Kidney (tissue), 14 donors: Measurements from ENCODE around the gene DLX1. TPM values are rescaled to one million over a fixed set of nuclear protein-coding genes. Genes with fewer than 3 reads are reported as not detected.
A peak's percentile ranks its signal among the peaks of the same experiment; 100 is the strongest.

Experiments used
- DNase-seq, 5 donors: peaks; one replicate each; pipeline ENCODE4 v3.0.0-alpha.2; 2013 to 2020
- FAIRE-seq: peaks from 2 replicates; lab custom pipeline; 2012; peaks lifted over from hg19 to GRCh38; lab: Jason Lieb, UNC
- H3K27ac ChIP-seq, 2 donors: one replicate each; pipeline ENCODE4 v1.7.0; 2013; ENCODE audit warnings: low read depth in 2 of 2, low read length in 2 of 2, inconsistent platforms in 1 of 2
- H3K27me3 ChIP-seq: one replicate; pipeline ENCODE4 v1.7.1; 2013; ENCODE audit warnings: low read length, inconsistent platforms; ENCODE audit not compliant: control insufficient read depth, insufficient read depth
- H3K36me3 ChIP-seq, 3 donors: one replicate each; pipeline versions ENCODE4 v1.7.0 to v1.7.1; 2013; ENCODE audit warnings: low read length in 3 of 3, control low read depth in 1 of 3, inconsistent platforms in 1 of 3; ENCODE audit not compliant: insufficient read depth in 3 of 3, control insufficient read depth in 2 of 3
- H3K4me1 ChIP-seq, 3 donors: one replicate each; pipeline versions ENCODE4 v1.7.0 to v1.7.1; 2013; ENCODE audit warnings: low read length in 3 of 3, inconsistent platforms in 1 of 3, low read depth in 1 of 3; ENCODE audit not compliant: control insufficient read depth in 2 of 3, insufficient read depth in 2 of 3
- H3K4me3 ChIP-seq, 3 donors: one replicate each; pipeline versions ENCODE4 v1.7.0 to v1.8.1; 2013; ENCODE audit warnings: low read length in 3 of 3, control low read depth in 1 of 3, inconsistent platforms in 1 of 3
- H3K9ac ChIP-seq, 3 donors: one replicate each; pipeline versions ENCODE4 v1.7.0 to v1.7.1; 2013; ENCODE audit warnings: low read length in 3 of 3, control low read depth in 1 of 3, inconsistent platforms in 1 of 3
- H3K9me3 ChIP-seq, 3 donors: one replicate each; pipeline versions ENCODE4 v1.7.0 to v1.7.1; 2013; ENCODE audit warnings: low read length in 3 of 3, control low read depth in 1 of 3, inconsistent platforms in 1 of 3; ENCODE audit not compliant: control insufficient read depth in 2 of 3, insufficient read depth in 1 of 3
- intact Hi-C: fragments of 100-400 bp; cut with DNase I; formaldehyde crosslinking; loops from one replicate; pipeline ENCODE4 v1.11.1; 2022
- polyA plus RNA-seq: library from polyadenylated mRNA; stranded (reverse); fragments of 350-450 nt; fragmentation: Illumina TruSeq; extraction: RNeasy Lipid Tissue Mini Kit (QIAGEN cat#74804); gene quantifications from one replicate; pipeline ENCODE4 v1.2.3, GENCODE V29; 2014; ENCODE audit warnings: low read depth, low replicate concordance; ENCODE audit not compliant: insufficient read depth
- total RNA-seq: library from RNA; stranded (reverse); fragmentation: NEBNext Ultra II Directional; extraction: Animal tissue kit (Norgen Biotek cat#: 25700); gene quantifications from one replicate; pipeline ENCODE4 v1.2.1, GENCODE V29; 2021
- TF ChIP-seq, protein P1 (sequence below): IDR thresholded peaks from 3 replicates; pipeline ENCODE4 v1.5.1; 2012; ENCODE audit warnings: mild to moderate bottlenecking, moderate library complexity, borderline replicate concordance; ENCODE audit not compliant: insufficient read depth; ENCODE audit errors: extremely low read depth
- donor health status: control.
- donor health status: control.
- donor health status: control.
- donor health status: control.
- donor health status: control.
- donor health status: DM: yes; HTN: yes; CAD: no.
- donor health status: Normal renal cell carcinoma (clear cell type).

The DLX1 gene
- total and polyA plus RNA-seq, 2 donors from 2014 or later: not detected

DNA sequence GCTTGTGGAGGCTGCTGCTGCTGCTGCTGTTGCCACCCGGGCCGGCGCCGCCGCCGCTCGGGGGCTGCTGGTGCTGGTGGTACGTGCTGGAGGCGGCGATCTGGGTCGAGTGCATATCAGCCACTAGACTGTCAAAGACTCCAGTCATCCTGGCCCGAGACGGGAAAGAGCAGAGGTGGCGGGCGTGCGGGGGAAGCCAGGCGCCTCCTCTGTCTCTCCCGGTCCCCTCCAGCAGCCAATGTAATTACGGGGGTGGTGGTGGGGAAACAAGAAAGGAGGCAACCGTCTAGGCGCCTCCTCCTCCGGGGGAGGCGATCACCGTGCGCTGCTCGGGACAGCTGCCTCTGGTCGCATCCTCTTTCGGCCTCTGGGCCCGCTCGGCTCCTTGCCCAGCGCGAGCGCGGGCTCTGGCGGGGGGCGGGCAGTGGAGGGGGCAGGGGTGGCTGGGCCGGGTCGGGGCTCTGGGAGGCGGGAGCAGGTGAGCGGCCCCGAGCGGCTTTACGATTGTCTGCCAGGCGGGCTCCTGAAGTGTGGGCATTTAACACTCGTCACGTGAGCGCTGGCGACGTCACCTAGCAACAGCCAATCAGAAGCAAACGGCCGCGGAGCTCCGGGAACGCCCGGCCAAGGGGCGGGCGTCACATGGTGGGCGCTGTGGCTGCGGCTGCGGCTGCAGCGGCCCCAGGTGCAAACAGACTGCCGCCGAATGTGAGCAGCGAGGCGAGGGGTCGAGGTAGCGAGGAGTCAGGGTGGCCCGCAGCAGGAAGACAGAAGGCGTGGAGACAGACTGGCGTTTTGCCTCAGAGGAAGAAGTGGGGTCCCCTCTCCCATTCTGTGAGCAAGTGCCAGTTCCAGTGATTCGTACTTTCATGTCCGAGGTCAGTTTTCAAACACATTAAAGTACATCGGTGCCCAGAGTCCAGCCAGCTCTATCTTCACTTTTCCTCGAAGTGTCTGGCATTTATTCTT is 17.4 kb downstream of the DLX1 start, which contains the start of gene DLX2:
Gene DLX2 (minus strand): TSS at position 510 of the 969 bp plus-strand sequence. CDS start 362 bp downstream, at position 148.
- Histone ChIP-seq H3K36me3 (no peaks in the 10 kb centered on the region), H3K4me3 (peak within 1 kb of the TSS; percentile 34 to 68 (median 53)), H3K9me3 (no peaks in the 10 kb centered on the region), H3K27ac (no peak within 1 kb of the TSS), H3K9ac (no peak within 1 kb of the TSS), H3K27me3 (peaks cover 72% of the 10 kb centered on the region), H3K4me1 (peaks cover 3 to 20% (median 10%) of the 10 kb centered on the region in 3 donors)
- no peak for FAIRE-seq
- DNase-seq: peak; percentile 90 to 95 (median 94)
- TF ChIP-seq, protein P1, sequence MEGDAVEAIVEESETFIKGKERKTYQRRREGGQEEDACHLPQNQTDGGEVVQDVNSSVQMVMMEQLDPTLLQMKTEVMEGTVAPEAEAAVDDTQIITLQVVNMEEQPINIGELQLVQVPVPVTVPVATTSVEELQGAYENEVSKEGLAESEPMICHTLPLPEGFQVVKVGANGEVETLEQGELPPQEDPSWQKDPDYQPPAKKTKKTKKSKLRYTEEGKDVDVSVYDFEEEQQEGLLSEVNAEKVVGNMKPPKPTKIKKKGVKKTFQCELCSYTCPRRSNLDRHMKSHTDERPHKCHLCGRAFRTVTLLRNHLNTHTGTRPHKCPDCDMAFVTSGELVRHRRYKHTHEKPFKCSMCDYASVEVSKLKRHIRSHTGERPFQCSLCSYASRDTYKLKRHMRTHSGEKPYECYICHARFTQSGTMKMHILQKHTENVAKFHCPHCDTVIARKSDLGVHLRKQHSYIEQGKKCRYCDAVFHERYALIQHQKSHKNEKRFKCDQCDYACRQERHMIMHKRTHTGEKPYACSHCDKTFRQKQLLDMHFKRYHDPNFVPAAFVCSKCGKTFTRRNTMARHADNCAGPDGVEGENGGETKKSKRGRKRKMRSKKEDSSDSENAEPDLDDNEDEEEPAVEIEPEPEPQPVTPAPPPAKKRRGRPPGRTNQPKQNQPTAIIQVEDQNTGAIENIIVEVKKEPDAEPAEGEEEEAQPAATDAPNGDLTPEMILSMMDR: no peak
- intact Hi-C loops: no loop called here

- Histone ChIP-seq H3K9me3 (no peaks in the 10 kb centered on the region), H3K4me3 (peak overlapping the region in 1 of 3 donors; percentile 68), H3K36me3 (no peaks in the 10 kb centered on the region), H3K27me3 (peaks cover 69% of the 10 kb centered on the region), H3K9ac (no peak overlapping the region), H3K27ac (no peak overlapping the region), H3K4me1 (peaks cover 3 to 20% (median 10%) of the 10 kb centered on the region in 3 donors)
- FAIRE-seq: no peak
- TF ChIP-seq, protein P1: peak; percentile 85
- peak; percentile 87 to 95 (median 92) for DNase-seq
- intact Hi-C loops: no loop called here
Observed at GRCh38 chr2:172103471-172104272, 18.4 kb downstream of the DLX1 start.

DNA sequence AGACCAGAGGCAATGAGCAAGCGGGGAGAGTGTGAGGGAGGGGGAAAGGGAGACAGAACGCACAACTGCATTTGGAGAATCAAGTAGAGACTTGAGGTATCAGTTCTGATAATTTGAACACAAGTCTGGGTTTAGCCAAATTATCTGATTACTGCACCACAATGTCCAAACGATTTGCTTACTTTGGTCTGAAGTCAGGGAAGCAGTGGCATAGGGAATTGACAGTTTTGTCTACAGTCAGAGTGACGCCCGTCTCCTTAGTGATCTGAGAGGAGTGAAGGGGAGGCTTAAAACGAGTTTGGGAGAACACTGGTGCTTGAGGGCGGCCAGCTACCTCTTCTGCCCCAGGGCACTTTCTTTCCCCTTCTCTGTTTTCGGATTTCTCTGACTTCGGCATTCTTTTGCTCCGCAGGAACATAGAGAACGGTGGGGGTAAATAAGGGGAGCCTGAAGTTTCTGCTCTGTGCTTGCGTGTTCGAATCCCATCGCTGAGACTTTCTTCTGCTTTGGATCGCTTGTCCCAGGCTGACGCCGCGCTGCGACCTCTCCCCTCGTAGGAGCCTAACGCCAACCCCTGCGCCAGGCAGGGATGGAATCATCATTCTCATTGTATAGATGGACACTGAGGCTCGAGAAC is 20.3 kb downstream of the DLX1 start:
- peaks cover 67% of the 10 kb centered on the region for H3K27me3 ChIP-seq
- DNase-seq (peak in 3 of 5 donors; percentile 5 to 21 (median 14)), FAIRE-seq (no peak)
- no peaks in the 10 kb centered on the region for H3K9me3 ChIP-seq
- intact Hi-C loops: no loop called here
- H3K4me1 ChIP-seq: peaks cover 3 to 17% (median 10%) of the 10 kb centered on the region in 3 donors
- no peak overlapping the region for H3K27ac ChIP-seq
- H3K36me3 ChIP-seq: no peaks in the 10 kb centered on the region
- H3K4me3 ChIP-seq: no peak overlapping the region
- TF ChIP-seq, protein P1: no peak
- H3K9ac ChIP-seq: no peak overlapping the region
